Sigmoid colon (tissue), 7 donors: ENCODE results near the gene EEFSEC. TPM values are rescaled to one million over a fixed set of nuclear protein-coding genes. Genes with fewer than 3 reads are reported as not detected.

ENCODE experiments used
- DNase-seq: peaks from one replicate; pipeline ENCODE4 v3.0.0-alpha.2; 2019
- H3K27ac ChIP-seq, 4 donors: fragments of 200-600 bp; sonication (generic); one replicate each; pipeline ENCODE4 v1.5.1; 2016 to 2019; ENCODE audit warnings: mild to moderate bottlenecking in 1 of 4
- H3K27me3 ChIP-seq, 3 donors: fragments of 200-600 bp; sonication (generic); one replicate each; pipeline ENCODE4 v1.5.1; 2019; ENCODE audit warnings: mild to moderate bottlenecking in 1 of 3
- H3K36me3 ChIP-seq, 4 donors: fragments of 200-600 bp; sonication (generic); one replicate each; pipeline ENCODE4 v1.5.1; 2016 to 2019
- H3K4me1 ChIP-seq, 4 donors: fragments of 200-600 bp; sonication (generic); one replicate each; pipeline ENCODE4 v1.5.1; 2017 to 2019
- H3K4me3 ChIP-seq, 4 donors: fragments of 200-600 bp; sonication (generic); one replicate each; pipeline ENCODE4 v1.5.1; 2017 to 2019; ENCODE audit warnings: mild to moderate bottlenecking in 2 of 4, moderate library complexity in 1 of 4
- H3K9me3 ChIP-seq, 4 donors: fragments of 200-600 bp in 3 of 4; sonication (generic) in 3 of 4; one replicate each; pipeline versions ENCODE4 v1.5.1 to v1.6.1; 2013 to 2019
- CTCF ChIP-seq, 4 experiments: fragments of 450-650 bp in 3 of 4; fragments of 200-600 bp in 1 of 4; IDR thresholded peaks; one replicate each; pipeline ENCODE4 v1.5.1; 2016 to 2019; ENCODE audit warnings: antibody characterized with exemption in 4 of 4, mild to moderate bottlenecking in 3 of 4, moderate library complexity in 2 of 4
- EP300 ChIP-seq, 4 donors: sonication (generic); formaldehyde crosslinking; IDR thresholded peaks; one replicate each; pipeline ENCODE4 v1.6.1; 2017; ENCODE audit warnings: antibody characterized with exemption in 4 of 4
- POLR2A ChIP-seq, 2 donors: fragments of 450-650 bp; IDR thresholded peaks; one replicate each; pipeline ENCODE4 v1.6.1; 2016; ENCODE audit warnings: antibody characterized with exemption in 2 of 2, mild to moderate bottlenecking in 2 of 2, moderate library complexity in 2 of 2
- POLR2AphosphoS5 ChIP-seq, 4 donors: sonication (generic); formaldehyde crosslinking; IDR thresholded peaks; one replicate each; pipeline ENCODE4 v1.6.1; 2017; ENCODE audit warnings: antibody characterized with exemption in 4 of 4
- WGBS, 2 donors: extraction: QIAGEN DNeasy Blood & Tissue Kit; methylation state at CpG; one replicate each; pipeline ENCODE4 v1.1.7; 2013; 5-methylcytosine and 5-hydroxymethylcytosine counted together
- intact Hi-C: fragments of 100-400 bp; cut with DNase I; formaldehyde crosslinking; loops from one replicate; pipeline ENCODE4 v1.15.1; 2023
- polyA plus RNA-seq, 3 donors: library from polyadenylated mRNA; stranded (reverse); fragments of 200-250 nt; gene quantifications; one replicate each; pipeline ENCODE4 v1.2.3, GENCODE V29; 2013
- total RNA-seq, 4 donors: library from RNA; depleted of rRNA; stranded (reverse); fragments of >200 nt; gene quantifications; one replicate each; pipeline ENCODE4 v1.1.0, GENCODE V29; 2016
- donor health status: healthy with polysubstance abuse.
- donor health status: Bipolar disorder and iron deficiency.
- donor health status: healthy.

Gene EEFSEC
- total and polyA plus RNA-seq, 7 donors, result 5.3 to 16.1 (median 12.2) TPM

GRCh38 chr3:128338536-128339330 lies 185.5 kb downstream of the EEFSEC start:
- no peaks in the 10 kb centered on the region for H3K27me3 ChIP-seq
- H3K27ac ChIP-seq, result no peak overlapping the region
- no peak for TF ChIP-seq EP300 (IDR thresholded peaks at IDR 0.05)
- no peak for TF ChIP-seq CTCF (IDR thresholded peaks at IDR 0.05)
- TF ChIP-seq POLR2AphosphoS5 (IDR thresholded peaks at IDR 0.05), result no peak
- TF ChIP-seq POLR2A (IDR thresholded peaks at IDR 0.05), result no peak
- no peaks in the 10 kb centered on the region for H3K4me1 ChIP-seq
- H3K36me3 ChIP-seq, result peaks cover 0 to 12% (median 3%) of the 10 kb centered on the region in 4 donors
- intact Hi-C loops, result no loop called here
- no peak overlapping the region for H3K4me3 ChIP-seq
- no peaks in the 10 kb centered on the region for H3K9me3 ChIP-seq
- peak; percentile 38 for DNase-seq
- 90 to 93% methylated on average over 12 of the region's 12 CpGs for WGBS, 2 donors

- Histone ChIP-seq H3K4me1 (no peaks in the 10 kb centered on the region), H3K36me3 (peaks cover 0 to 12% (median 3%) of the 10 kb centered on the region in 4 donors), H3K9me3 (no peaks in the 10 kb centered on the region), H3K4me3 (no peak overlapping the region), H3K27ac (no peak overlapping the region), H3K27me3 (no peaks in the 10 kb centered on the region)
- WGBS, 2 donors, result 93 to 95% methylated on average over 7 of the region's 7 CpGs
- TF ChIP-seq POLR2AphosphoS5 (IDR thresholded peaks at IDR 0.05) (no peak), CTCF (IDR thresholded peaks at IDR 0.05) (no peak), EP300 (IDR thresholded peaks at IDR 0.05) (no peak), POLR2A (IDR thresholded peaks at IDR 0.05) (no peak)
- DNase-seq, result peak; percentile 20
- intact Hi-C loops, result no loop called here
These were observed 186.3 kb downstream of the EEFSEC start for GRCh38 chr3:128339491-128340012.

- no peaks in the 10 kb centered on the region for H3K27me3 ChIP-seq
- TF ChIP-seq EP300 (IDR thresholded peaks at IDR 0.05) (no peak), POLR2A (IDR thresholded peaks at IDR 0.05) (no peak), POLR2AphosphoS5 (IDR thresholded peaks at IDR 0.05) (no peak), CTCF (IDR thresholded peaks at IDR 0.05) (no peak)
- DNase-seq, result peak; percentile 24
- intact Hi-C loops, result no loop called here
- H3K4me3 ChIP-seq, result no peak overlapping the region
- no peak overlapping the region for H3K27ac ChIP-seq
- no peaks in the 10 kb centered on the region for H3K9me3 ChIP-seq
- peaks cover 0 to 12% (median 3%) of the 10 kb centered on the region in 4 donors for H3K36me3 ChIP-seq
- WGBS, 2 donors, result 69 to 92% methylated on average over 2 of the region's 2 CpGs
- H3K4me1 ChIP-seq, result no peaks in the 10 kb centered on the region
These were observed 187.1 kb downstream of the EEFSEC start for GRCh38 chr3:128340198-128340903.

GRCh38 chr3:128340904-128341555 lies 187.7 kb downstream of the EEFSEC start:
- Histone ChIP-seq H3K27me3 (no peaks in the 10 kb centered on the region), H3K9me3 (no peaks in the 10 kb centered on the region), H3K27ac (no peak overlapping the region), H3K36me3 (peaks cover 0 to 12% (median 3%) of the 10 kb centered on the region in 4 donors), H3K4me1 (no peaks in the 10 kb centered on the region), H3K4me3 (no peak overlapping the region)
- WGBS, 2 donors, result 96 to 97% methylated on average over 13 of the region's 13 CpGs
- peak; percentile 48 for DNase-seq
- TF ChIP-seq EP300 (IDR thresholded peaks at IDR 0.05) (no peak), POLR2A (IDR thresholded peaks at IDR 0.05) (no peak), POLR2AphosphoS5 (IDR thresholded peaks at IDR 0.05) (no peak), CTCF (IDR thresholded peaks at IDR 0.05) (no peak)
- intact Hi-C loops, result no loop called here
